ENCODE results near the gene KRT71.

KRT71 gene

DNA sequence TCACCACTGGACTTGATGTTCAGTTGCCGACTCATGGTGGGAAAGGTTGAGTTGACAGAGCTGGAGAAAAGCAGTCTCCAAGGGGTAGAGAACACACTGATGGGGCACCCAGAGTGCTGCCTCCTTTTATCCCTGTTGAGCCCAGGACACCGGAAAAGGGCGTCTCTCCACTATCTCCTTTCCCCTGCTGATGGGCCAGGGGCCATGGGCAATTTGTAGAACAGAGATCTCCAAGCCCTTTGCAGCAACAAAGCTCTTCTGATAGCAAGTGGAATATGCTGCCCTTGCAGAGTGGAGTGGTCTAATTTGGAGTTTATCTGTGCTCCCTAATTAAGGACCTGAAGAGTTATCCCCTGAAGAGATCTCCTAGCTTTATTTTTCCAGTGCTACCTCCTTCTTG lies 20.8 kb upstream of the KRT71 start, which contains the start of gene KRT74:
Gene KRT74, minus strand, starts transcription at position 101 of the 400 bp plus-strand sequence. Its CDS starts 66 bp downstream, at position 35.
- no peak for DNase-seq

DNA sequence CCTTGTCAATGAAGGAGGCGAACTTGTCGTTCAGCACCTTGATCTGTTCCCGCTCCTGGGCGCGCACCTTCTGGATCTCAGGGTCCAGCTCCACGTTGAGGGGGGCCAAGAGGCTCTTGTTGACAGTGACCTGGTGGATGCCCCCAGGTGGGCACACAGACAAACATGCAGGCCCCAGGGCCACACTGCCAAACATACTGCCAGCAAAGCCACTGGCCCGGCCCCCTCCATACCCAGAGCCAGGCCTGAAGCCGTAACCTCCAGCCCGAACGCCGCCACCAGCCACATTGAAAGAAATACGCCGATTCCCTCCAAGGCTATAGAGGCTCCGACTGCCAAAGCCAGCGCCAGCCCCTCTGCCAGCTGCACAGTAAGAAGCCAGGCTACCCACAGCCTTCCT lies 20.4 kb upstream of the KRT71 start:
- DNase-seq: no peak

DNA sequence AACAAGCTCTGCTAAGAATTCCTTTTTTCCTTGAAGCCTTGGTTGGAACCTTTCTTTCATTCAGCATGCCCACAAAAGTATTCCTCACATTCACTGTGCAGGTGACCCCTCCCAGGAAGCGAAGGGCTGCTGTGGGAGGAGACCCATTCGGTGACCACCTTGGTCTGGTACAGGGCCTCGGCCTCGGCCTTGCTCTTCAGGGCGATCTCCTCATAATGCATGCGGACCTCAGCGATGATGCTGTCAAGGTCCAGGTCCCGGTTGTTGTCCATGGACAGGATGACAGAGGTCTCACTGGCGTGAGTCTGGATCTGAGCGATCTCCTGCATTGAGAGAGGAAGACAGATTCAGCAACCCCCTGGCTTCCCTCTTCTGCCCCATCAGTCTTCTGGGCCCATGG lies 17.6 kb upstream of the KRT71 start:
- DNase-seq: no peak

DNA sequence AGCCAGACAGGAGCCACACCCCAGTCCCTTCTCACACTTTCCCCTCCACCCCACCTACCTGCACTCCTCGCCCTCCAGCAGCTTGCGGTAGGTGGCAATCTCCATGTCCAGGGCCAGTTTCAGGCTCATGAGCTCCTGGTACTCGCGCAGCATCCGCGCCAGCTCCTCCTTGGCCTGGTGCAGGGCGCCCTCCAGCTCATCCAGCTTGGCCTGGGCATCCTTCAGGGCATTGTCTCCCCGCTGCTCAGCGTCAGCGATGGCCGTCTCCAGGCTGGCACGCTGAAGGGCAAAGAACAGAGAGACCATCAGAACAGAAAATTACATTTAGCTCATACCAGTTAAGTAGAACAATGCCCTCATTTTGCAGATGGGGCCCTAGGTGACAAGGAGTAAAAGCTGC lies 15.2 kb upstream of the KRT71 start:
- no peak for DNase-seq

DNA sequence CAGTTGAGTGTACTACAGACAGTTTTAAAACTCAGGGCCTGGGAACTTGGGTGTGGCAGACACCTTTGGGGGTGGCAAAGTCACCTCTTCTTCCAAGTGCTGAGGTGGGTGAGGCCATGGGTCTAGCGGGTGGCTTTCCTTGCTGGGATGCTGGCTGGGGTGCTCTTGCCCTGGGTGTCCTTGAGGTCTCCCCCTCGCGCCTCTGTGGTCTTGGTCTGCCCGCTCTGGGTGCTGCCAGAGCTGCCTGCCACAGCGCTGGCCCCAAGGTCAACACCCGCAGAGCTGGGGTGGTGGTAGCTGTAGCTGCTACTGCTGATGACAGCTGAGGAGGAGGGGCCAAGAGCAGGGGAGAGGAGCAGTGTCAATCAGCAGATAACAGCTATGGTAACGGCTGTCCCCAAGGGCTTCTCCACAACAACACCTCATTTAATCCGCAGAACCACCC lies 13.9 kb upstream of the KRT71 start:
- DNase-seq: no peak

DNA sequence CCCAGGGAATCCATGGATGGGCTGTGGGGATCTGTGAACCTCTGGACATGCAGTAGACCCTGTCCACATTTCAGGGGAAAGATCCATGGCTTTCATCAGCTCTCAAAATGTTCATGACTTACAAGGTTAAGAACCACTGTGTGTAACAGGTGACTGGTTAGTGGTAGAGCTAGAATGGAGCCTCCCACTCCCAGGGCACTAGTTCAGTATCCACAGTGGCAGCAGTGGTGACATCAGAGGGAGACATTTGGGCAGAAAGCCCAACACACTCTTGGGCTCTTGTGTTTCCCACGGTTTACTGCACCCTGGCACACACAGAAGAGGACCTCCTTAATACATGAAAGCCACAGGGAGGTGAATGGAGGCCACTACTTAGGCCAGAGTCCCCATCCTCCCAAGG lies 11.6 kb upstream of the KRT71 start:
- no peak for DNase-seq

DNA sequence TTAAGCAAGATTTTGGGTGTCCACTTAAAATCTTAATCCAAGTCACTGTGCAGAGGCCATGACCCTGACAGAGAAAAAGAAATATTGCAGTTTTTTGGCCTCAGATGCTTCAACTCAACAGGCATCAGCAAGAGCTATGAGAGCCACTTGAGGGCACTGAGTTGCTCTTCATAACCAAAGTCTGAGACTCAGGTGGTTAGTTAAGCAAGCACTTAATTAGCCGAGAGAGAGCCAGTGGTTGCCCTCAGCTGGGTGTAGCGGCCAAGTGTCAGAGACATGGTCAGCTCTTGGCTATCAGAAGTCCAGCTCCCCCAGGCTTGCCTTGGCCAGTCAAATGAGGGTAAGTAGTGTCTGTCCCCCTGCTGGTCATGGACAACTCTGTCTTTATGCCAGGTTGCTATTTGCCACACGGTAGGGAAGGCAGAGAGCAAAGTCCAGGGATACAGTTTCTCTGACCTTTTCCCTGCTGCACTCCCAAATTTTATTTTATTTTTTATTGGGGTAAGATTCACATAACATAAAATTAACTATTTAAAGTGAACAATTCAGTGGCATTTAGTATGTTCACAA lies 9.0 kb upstream of the KRT71 start:
- DNase-seq: no peak

DNA sequence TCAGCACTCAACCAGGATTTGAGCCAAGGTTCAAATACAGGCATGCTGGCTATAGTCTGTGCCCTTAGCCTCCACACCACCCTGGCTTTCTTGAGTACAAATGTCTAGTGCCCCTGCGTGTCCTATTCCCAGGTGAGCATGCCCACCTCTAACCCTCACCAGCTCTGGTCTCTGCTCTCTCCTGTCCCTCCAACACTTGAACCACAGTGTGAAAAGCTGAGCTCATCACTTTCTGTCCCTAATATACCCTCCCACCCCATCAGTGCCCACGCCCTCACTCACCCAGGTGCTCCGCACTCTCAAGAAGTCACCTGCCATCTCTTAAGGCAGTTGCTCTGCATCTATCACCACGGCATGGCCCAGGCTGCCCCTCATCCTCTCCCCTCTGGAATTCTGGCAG lies 7.0 kb upstream of the KRT71 start:
- DNase-seq: no peak

DNA sequence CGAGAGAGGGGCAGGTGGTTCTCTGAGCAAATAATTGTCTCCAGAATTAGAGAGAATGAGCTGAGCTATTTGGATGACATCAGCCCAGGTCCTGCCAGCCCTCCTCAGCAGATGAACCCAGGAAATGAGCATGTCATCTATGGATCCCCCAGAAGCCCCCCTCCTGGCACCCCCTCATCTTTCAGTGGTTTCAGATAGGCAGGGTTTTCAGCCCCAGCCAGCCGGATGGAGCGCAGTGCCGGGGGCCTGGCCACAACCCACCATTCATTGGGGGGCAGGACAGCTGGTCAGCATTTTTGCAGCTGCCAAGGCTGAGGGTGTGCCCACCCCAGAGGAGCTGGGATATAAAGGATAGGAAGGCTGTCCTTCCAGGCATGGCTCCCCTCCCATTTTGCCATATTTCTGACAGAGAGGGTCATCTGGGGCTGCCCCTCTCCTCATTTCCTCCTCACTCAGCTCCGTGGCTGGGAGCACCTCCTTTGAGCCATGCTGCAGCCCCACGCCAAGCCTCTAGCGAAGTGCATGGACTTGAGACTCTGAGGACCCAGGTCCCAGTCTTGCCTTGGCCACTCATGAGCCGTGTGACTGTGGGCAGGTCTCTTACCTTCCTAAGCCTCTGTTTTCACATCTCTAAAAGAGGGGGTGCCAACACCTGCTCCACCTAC lies 6.0 kb upstream of the KRT71 start:
- no peak for DNase-seq

DNA sequence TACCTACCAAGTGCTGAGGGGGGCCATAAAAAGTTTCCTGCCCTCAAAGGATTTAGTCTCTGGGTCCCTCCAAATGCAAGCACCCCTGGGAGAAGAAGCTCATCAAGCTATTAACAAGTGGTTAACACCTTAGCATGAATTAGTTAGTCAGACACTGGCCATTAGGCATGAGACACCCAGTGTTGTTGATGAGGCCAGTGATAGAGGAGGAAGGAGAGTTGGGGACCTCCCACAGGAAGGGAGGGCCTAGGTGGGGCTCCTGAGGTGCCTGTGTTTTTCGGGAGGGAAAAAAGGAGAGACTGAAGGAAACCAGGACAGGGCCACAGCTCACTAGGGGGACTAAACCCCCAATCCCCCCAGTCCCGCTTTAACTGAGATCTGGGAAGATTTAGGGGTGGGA lies 4.5 kb upstream of the KRT71 start:
- DNase-seq: no peak

DNA sequence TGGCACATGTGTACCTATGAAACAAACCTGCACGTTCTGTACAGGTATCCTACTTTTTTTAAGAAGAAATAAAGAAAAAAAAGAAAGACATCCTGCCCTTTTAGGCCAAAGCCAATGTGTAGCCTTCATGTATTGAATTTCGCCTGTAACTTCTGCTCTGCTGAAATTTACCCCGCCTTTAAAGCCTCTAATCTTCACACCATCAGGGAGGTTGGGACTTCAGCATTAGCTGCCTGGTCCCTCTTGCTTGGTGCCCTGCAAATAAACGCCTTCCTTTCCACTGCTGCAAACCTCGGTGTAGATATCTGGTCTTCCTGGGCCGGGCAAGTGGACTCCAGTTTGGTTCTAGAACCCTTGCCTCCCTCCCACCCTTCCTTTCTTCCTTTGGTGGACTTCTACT lies 2.6 kb upstream of the KRT71 start:
- DNase-seq: no peak

DNA sequence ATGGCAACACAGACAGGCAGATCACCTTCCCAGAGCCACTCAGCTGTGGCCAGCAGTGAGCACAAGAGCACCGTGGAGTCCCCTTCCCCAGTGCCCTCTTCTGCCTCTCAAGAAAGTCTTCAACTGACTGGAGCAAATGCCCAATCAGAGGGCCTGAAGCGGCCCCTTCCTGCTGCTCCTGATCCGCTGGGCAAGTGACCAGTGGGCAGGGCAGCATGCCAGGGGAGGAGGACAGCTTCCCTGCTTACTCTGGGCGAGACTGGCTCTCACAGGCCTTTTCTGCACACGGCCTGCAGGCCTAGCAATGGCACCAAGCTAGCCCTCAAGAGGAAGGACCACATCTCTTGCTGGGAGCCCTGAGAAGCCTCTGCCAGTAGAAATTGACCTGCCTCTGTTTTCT lies 890 bp downstream of the KRT71 start:
- no peak for DNase-seq

DNA sequence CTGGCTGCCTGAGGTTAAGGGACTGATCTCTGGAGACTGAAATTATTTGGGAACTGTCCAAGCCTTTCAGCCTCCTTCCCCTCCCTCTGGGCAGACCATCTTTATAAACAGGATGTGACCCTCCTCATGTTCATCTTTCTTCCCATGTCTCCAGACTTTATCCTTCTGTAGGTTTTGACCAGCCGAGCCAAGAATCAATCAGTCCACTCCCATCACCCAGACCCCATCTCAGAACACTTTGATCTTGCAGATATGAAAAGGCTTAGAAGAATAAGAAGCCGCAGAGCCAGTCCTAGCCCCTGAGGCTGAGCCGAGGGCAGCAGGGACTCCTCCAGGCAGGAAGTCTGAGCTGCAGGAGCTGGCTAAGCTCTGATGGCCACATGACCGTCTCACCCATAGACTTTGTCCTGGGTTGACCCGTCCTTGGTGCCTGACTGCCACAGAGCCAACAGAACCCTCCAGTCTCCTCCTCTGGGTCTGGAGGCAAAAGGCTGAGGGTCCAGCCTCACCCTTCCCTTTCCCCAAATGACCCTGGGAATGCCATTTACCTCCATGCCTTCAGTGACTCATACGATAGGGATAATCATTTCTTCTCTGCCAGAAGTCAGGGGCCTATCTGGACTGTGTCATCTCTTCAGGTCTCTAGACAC lies 1.6 kb downstream of the KRT71 start:
- DNase-seq: no peak

DNA sequence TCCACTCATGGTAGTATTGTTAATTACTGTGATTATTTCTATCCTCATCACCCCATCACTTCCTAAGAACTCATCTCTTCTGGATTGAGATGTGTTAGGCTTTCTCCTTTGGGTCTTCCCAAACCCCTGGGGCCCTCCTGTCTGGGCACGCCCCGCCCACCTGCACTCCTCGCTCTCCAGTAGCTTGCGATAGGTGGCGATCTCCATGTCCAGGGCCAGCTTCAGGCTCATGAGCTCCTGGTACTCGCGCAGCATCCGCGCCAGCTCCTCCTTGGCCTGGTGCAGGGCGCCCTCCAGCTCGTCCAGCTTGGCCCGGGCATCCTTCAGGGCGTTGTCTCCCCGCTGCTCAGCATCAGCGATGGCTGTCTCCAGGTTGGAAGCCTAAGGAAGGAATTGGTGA lies 6.8 kb downstream of the KRT71 start:
- DNase-seq: no peak

DNA sequence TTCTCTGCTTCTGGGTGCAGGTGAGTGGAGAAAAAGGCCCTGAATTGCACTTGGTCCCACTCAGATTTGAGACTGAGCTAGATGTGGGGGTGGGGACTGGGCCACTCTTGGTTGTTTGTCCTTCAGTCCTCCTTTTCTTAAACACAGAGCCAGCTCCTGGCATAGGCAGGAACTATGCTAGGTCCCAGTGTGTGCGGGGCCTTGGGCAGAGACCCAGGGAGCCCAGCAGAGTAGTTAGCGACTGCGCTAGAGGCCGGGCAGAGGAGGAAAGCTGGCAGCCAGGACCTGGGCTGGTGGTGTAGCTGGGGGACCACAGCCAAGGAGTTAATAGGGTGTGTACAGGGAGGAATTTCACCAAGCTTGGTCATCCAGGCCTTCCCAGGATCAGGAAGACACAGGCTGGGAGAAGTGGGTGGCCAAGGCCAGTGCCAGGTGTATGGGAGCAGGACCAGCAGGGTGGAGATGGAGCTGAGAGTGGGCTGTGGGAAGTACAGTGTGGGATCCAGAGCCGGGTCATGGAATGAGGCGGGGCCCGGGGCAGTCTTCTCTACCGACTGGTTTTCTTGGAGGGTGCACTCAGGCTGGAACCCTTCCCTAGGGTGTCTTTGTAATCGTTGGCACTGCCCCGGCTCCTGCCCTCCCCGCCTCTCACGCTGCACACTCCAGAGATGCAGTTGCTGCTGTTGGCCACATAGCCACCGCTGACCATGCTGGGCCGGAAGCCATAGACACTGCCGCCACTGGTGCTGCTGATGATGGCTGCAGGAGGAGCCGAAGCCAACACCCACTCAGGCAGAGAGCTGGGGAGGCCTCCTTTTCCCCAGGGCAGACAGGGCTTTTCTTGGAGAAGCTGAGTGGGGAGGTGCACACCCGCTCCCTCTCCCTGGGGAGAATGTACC lies 8.7 kb downstream of the KRT71 start:
- DNase-seq: no peak

DNA sequence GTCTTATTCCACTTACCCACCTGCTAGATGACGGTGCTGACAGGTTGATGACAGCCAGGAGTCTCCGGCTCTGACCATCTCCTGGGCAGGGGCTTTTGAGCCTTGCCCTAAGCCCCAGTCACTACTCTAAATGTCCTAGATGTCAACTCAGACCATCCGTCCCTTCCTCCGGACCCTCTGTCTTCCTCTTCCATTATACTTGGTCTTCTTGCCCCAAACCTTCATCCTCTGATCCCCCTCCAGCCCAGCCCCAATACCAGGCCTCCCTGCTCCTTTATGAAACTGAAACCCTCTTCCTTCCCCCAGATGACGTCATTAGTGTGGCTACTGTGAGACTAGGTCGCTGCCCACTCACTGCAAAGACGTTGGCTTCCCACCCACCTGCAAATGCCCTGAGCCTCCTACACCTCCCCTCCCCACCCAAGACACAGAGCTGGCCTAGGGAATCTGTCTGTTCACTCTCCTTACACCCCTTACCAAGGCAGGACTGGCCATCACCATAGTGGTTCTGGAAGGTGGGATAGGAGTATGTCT lies 10.1 kb downstream of the KRT71 start:
- DNase-seq: no peak

DNA sequence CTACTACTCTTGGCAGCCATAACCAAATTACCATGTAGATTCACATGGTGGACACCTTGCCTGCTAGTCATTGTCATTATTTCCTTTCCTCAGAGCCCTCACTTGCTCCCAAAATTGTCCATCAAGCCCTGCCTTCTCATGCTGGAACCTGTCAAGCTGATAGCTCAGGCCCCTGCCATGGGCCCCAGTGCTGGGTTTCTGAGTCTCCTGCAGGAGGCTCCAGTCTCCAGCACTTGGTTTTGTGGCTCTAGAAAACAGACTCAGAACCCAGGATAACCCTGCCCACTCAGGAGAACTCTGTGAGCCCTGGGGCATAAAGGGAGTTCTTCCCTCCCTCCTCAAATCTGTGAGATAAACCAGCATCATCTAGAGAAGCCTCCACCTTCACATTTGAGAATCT lies 10.8 kb downstream of the KRT71 start:
- DNase-seq: no peak

DNA sequence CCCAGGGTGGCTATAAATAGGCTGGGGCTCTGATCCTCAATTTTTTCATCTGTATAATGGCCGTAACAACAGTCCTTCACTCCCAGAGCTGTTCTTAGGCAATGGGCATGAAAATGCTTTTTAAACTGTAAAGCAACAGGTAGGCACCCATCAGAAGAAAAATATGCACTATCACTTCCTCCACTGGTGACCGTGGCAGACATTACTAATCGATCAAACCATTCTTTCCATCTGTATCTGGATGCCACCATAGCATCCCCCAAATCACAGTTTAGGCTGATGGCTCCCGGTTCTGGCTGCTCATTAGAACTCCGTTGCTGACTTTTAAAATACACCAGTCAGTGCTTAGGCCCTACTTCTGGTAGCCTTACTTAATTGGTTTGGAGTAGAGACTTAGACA lies 11.2 kb downstream of the KRT71 start:
- DNase-seq: no peak

DNA sequence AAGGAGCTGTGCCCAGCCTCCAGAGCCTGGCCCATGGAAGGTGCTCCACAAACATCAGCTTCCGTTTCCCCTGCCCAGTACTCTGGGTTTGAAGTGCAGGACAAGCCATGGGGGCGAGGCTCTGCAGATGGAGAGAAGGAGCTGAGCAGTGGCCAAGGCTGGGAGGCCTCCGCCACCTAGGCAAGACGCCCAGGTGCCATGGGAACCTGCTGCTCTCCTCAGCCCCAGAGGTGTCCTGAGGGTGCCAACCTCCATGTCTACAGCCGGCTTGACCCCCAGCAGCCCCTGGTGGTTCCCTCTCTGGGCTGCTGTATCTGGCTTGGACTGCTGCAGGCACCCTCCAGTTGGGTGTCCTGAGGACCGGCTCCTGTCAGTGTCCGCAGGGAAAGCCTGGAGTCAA lies 12.4 kb downstream of the KRT71 start:
- DNase-seq: no peak

DNA sequence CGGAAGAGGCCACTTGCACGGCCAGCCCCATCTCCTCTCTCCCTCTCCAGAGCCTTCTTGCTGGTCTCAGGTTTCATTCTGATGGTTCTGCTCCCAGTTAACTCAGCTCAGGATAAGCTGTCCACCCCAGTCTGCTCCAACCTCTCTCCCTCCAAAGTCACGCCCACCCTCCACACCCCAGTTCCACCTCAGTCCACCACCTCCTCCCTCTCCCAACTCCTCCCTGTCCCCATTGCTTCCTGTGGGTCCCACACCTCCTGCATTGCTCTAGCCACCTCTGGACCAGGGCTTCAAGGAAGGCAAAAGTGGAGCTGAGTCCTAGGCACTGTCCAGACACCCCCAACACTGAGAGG lies 13.1 kb downstream of the KRT71 start:
- no peak for DNase-seq

DNA sequence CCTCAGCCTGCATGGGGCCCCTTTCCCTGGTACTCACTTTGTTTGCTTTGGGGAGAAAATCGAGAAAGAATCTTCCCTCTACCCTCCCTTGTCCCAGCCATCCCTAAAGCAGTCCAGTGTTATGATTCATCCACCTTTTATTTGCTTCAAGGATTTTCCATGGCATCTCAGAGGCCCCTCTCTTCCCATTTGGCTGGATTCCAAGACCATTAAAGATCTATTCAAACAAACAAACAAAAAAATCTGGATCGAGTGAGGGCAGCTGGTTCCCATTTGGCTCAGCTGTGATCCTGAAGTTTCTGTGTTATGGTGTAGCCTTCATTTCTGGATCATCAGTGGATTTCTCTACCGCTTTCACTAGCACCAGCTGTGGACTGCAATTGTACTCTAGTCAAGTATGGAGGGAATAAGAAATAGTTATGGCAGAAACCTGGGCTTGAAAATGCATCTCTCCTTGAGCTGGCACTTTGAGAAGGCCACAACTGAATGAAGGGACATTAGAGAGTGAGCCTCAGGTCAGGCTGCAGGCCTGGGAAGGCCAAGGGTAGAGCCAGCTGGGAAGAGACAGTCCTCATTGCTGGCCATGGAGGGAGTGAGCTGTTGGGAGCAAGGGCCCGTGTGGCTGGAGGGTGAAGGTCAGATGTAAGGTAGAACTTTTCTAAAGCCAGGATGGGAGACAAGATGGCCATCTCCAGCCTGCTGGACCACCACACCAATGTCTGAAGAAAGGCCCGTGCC lies 13.7 kb downstream of the KRT71 start:
- DNase-seq: no peak

DNA sequence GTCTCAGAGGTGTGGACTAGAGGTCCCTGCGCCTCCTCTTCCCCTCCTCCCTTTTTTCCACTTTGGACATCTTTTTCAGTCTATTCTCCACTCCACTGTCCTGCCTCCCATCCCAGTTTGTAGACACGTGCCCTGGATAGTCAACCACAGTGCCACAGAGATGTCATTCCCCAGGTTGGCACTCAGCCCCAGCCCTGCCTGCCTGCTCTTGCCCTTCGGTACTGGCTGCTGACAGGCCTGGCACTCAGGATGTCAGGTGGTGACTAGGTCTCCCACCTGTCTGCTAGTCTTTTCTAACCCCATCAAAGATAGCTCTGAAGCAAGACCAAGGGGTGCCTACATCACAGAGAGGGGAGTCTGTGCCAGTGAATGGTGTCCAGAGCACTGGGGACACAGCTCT lies 15.8 kb downstream of the KRT71 start:
- no peak for DNase-seq

DNA sequence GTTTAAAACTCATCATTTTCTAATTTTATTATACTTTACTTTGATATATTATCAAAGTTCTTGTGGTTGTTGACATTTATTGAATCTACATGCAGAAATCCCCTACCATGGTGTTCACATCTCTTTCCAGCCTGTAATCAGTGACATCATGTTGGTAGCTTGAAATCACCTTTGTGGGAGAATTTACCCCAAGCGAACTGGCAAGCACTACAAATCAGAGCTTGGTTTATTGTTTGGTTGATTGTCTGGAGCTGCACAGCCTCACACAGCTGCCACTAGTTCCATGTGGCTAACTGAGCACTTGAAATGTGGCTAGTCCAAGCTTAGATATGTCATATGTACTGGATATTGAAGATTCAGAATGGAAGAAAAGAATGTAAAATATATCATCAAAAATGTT lies 17.4 kb downstream of the KRT71 start:
- DNase-seq: no peak
